Fibroblast of lung (primary cell): ENCODE data around the gene ARL10.

ENCODE experiments used
- EZH2 ChIP-seq: IDR thresholded peaks from 2 replicates; pipeline ENCODE4 v1.5.1; 2012; ENCODE audit warnings: low read length, control low read depth, mild to moderate bottlenecking; ENCODE audit errors: missing control alignments
- TF ChIP-seq, protein P1 (sequence below), 2 donors: IDR thresholded peaks in 1 of 2; conservative IDR thresholded peaks in 1 of 2; 1 replicate in 1 of 2; 2 replicates in 1 of 2; pipeline ENCODE4 v1.5.1; 2011 to 2012; ENCODE audit warnings: low read length in 2 of 2, control low read depth in 1 of 2, inconsistent platforms in 1 of 2, low read depth in 1 of 2, mild to moderate bottlenecking in 1 of 2

DNA sequence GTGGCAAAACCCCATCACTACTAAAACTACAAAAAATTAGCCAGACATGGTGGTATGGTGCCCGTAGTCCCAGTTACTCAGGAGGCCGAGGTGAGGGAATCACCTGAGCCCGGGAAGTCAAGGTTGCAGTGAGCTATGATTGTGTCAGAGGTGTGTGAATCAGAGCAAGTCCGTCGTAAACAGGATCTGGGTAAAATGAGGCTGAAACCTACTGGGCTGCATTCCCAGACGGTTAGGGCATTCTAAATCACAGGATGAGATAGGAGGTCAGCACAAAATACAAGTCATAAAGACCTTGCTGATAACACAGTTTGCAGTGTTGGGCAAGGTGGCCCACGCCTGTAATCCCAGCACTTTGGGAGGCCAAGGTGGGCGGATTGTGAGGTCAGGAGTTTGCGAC lies 53.0 kb downstream of the ARL10 start:
- TF ChIP-seq, protein P1, sequence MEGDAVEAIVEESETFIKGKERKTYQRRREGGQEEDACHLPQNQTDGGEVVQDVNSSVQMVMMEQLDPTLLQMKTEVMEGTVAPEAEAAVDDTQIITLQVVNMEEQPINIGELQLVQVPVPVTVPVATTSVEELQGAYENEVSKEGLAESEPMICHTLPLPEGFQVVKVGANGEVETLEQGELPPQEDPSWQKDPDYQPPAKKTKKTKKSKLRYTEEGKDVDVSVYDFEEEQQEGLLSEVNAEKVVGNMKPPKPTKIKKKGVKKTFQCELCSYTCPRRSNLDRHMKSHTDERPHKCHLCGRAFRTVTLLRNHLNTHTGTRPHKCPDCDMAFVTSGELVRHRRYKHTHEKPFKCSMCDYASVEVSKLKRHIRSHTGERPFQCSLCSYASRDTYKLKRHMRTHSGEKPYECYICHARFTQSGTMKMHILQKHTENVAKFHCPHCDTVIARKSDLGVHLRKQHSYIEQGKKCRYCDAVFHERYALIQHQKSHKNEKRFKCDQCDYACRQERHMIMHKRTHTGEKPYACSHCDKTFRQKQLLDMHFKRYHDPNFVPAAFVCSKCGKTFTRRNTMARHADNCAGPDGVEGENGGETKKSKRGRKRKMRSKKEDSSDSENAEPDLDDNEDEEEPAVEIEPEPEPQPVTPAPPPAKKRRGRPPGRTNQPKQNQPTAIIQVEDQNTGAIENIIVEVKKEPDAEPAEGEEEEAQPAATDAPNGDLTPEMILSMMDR (conservative IDR thresholded peaks at IDR 0.05 in 1 of 2, IDR thresholded peaks at IDR 0.05 in 1 of 2; ENCODE audit: low read depth in 1 of 2, low read length in 2 of 2) = no peak
- no peak for TF ChIP-seq EZH2
